ENCODE measurements around the gene ADGRL1.
A peak's percentile ranks its signal among the peaks of the same experiment; 100 is the strongest.
"Not testable (repeated sequence)": the region's sequence is repeated elsewhere in the genome, so short reads cannot be mapped to it uniquely, and the experiment has no call there.

ADGRL1 gene

GRCh38 chr19:14158276-14159023 lies 47.5 kb downstream of the ADGRL1 start:
- no peak for DNase-seq

DNA sequence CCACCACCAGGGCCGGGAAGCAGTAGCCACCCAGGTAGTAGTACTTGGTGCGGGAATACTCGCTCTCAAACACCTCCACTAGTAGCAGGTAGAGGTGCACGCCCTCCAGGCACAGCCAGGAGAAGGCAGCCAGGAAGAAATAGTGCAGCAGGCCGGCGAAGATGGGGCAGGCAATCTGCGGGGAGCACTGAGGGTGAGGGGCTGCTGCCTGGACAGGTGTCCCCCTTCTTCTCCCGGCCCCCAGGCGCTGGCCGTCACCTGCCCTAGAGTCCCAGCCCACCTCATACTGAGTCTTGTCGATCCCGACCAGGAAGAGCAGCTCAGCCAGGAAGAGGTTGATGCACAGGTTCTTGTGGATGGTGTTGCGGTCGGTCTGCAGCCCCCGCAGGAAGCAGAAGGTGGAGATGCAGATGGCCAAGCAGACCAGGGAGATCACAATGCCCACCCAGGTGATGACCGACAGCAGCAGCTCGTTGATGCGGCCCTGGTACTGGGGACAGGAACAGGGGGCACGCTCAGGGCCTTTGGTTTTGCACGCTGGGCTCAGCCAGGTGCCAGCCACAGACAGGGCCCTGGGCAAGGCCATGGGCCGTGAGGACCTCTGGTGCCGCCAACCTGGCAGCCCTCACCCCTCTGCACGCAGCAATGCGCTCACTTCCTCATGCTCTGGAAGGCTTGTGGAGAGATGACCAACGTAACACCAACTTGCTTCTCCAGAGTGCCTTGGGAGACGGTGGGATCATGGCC lies 48.8 kb downstream of the ADGRL1 start:
- DNase-seq, result no peak

- no peak for DNase-seq
Observed at GRCh38 chr19:14156122-14156521, 49.8 kb downstream of the ADGRL1 start.

- no peak for DNase-seq
Observed at GRCh38 chr19:14155371-14155770, 50.6 kb downstream of the ADGRL1 start.

DNA sequence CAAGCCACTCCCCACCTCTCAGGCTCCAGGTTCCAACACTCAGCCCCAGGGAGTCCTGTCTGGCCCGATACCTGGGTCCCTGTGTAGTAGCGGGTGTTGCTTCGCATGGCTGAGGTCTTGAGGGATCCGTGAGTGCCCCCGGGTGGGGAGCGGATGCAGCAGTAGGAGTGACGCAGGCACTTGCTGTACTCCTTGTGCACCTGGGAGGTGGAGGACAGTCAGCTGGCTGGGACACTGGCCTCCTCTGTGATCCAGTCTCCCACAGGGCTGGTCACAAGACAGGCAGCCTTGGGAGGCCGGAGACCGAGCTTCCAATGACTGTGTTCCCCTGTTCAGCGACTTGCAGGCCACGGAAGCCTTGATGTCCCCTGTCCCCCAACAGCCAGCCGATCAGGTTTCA lies 53.3 kb downstream of the ADGRL1 start:
- no peak for DNase-seq

GRCh38 chr19:14150770-14151661 lies 55.0 kb downstream of the ADGRL1 start:
- DNase-seq, result no peak

- no peak for DNase-seq
Observed at GRCh38 chr19:14150041-14150769, 55.8 kb downstream of the ADGRL1 start.

DNA sequence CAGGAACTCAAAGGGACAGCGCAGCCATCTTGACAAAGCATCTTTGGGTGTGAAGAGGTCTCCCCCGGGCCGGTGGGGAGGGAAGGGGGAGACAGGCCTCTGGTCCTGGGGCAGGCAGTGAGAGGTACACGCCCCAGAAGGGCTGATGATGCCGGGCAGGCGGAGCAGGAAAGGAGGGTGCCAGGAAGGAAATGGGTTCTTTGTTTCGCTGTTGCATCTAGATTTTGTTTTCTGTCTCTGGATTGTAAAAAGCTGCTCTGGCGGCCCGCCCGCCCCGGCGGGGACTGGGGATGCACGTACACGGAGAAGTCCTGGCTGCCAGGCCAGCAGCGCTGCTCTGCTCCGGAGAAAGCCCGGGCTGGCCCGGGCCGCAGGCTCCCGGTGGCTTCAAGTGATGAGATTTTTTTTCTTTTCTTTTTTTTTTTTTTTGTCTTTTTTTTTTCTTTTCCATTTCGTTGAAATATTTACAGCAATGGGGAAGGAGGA lies 56.4 kb downstream of the ADGRL1 start:
- DNase-seq, result no peak

GRCh38 chr19:14148751-14149410 lies 57.1 kb downstream of the ADGRL1 start:
- no peak for DNase-seq

DNA sequence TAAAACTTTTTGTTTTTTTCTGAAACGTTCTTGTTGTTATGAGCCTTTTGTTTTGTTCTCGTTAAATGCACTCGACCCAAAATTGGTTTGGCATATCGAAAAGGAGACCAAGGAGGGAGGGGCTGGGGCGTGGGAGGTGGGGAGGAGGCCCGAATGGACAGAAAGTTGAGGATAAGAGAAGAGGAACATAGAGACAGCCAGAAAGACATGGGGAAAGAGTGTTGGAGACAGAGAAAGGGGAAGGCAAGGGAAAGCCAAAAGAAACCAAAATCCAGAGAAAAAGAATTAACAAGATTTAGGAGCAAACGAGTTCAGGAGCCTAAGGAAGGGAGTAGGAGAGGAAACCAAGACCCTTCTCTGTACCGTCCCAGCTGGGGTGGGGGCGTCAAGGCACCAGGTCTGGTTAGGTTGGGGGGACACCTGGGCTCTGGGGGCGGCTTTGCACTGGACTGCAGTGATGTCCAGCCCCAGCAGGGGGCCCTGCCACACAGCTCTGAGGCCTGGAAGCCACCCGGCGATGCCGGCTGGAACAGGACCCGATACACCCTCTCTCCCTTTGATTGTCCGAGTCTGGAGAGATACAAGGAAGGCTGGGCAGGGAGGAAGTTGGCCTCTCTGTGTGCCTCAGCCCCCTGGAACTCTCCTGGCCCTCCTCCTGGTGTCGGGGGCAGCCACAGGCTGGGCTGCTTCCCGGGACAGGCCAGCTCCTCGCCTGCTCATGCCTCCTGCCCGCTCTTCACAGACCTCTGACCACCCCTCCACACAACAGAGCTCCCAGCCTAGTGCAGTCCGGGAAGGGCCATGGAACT lies 58.0 kb downstream of the ADGRL1 start:
- DNase-seq, result peak; percentile 67

- no peak for DNase-seq
Observed at GRCh38 chr19:14146789-14147216, 59.2 kb downstream of the ADGRL1 start.

GRCh38 chr19:14146169-14146568 lies 59.8 kb downstream of the ADGRL1 start:
- not testable (repeated sequence) for DNase-seq

GRCh38 chr19:14145381-14145780 lies 60.6 kb downstream of the ADGRL1 start:
- DNase-seq, result no peak

DNA sequence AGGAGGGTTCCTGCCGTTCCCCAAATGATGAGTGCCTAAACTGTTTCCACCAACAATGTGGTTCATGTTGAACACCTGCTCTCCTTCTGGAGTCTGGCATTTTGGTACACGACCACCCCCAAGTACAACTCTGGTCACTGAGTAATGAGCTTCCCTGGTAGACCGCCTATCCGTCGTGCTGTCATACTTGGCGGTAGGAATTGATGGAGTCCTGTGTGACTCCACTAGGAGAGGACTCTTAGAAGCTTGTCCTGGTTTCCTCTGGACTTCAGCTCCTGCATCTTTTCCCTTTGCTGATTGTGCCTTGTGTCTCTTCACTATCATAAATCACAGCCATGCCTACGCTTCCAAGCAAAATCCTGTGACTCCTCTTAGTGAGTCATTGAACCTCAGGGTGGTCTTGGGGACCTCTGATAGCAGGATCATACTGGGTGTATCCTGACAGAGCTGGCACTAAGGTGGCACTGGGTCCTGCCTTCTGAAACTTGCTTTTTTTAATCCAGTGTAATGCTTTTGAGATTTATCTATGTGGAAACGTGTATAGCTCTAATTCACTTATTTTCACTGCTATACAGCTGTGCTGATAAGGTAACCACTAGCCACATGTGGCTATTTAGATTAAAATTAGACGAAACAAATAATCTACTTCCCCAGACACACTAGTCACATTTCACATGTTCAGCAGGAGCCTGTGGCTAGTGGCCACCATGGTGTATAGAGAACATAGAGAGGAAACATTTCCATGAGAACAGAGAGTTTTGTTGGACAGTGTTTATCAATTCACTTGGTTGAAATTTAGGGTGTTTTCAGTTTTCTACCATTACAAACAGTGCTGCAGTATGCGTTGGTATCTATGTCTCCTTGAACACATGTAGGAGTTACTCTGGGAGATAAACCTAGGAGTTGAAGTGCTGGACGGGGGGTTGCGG lies 63.4 kb downstream of the ADGRL1 start:
- DNase-seq, result peak; percentile 92

GRCh38 chr19:14141041-14141440 lies 64.9 kb downstream of the ADGRL1 start:
- no peak for DNase-seq

GRCh38 chr19:14139944-14140343 lies 66.0 kb downstream of the ADGRL1 start:
- peak; percentile 49 for DNase-seq

DNA sequence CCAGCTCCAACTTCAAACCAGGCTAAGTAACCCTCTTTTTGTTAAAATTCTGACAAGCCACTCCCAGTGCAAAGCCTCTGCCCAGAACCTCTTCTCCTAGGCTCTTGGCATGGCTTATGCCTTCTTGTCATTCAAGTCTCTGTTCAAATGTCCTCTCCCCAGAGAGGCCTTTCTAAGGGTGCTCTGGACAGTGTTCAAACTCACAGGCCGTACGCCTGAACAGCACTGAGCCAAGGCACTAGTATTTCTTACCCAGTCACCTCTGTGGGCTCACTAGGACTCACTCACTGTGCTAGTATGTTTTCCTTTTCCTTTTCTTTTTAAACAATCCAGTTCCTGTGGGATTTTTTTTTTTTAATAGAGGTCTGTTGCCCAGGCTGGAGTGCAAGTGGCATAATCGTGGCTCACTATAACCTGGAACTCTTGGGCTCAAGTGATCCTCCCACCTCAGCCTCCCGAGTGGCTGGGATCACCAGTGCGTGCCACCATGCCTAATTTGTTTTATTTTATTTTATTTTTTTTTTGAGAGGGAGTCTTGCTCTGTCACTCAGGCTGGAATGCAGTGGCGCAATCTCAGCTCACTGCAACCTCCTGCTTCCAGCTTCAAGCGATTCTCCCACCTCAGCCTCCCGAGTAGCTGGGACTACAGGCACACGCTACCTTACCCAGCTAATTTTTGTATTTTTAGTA lies 67.2 kb downstream of the ADGRL1 start:
- DNase-seq, result no peak

DNA sequence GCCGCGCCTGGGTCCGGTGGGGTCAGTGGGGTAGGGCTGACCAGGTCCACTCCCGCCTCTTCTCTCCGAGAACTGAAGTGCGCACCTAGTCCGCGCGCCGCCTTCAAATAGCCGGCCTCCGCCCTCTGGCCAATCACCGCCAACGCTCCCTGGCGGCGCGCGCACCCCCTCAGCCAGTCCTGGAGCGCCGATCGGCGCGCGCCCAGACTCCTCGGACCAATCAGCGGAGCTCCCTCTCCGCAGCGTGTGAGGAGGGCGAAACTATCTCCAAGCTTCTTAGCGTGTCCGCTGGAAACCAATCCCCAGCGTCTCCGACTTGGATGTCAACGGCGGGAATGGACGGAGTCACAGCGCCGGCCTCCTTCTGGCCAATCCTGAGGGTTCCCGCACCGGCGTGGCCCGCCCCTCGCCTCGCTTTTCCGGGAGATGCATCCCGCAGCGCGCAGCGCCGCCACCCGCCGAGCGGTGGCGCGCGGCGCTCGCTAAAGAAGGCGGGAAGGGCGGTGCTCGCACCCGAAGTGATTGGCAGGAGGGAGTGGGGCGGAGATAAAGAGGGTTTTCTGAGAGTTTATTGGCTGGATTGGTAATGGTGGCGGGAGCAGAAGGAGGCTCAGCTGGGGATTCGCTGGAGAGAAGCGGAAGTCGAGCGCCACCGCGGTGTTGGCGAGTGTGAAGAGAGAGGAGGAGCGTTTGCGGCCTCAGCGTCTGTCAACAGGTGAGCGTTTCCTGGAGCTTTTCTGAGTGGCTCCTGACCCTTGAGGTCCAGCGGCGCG lies 69.3 kb downstream of the ADGRL1 start, which contains the start of gene ASF1B:
ASF1B (minus strand) TSS at position 81 of the 773 bp plus-strand sequence. CDS start 133 bp downstream, outside the sequence.
- DNase-seq, result peak; percentile 100
